ENCODE measurements around the gene TRPM7. TPM values are rescaled to one million over a fixed set of nuclear protein-coding genes. Genes with fewer than 3 reads are reported as not detected.
A peak's percentile ranks its signal among the peaks of the same experiment; 100 is the strongest.
"Not testable (repeated sequence)": the region's sequence is repeated elsewhere in the genome, so short reads cannot be mapped to it uniquely, and the experiment has no call there.

The TRPM7 gene
- total and polyA plus RNA-seq, 9 of the 15 experiments (the other 6 are each of a cell fraction or from before 2014, with no cell fraction given) = 12.3 to 59.2 (median 31.5) TPM

DNA sequence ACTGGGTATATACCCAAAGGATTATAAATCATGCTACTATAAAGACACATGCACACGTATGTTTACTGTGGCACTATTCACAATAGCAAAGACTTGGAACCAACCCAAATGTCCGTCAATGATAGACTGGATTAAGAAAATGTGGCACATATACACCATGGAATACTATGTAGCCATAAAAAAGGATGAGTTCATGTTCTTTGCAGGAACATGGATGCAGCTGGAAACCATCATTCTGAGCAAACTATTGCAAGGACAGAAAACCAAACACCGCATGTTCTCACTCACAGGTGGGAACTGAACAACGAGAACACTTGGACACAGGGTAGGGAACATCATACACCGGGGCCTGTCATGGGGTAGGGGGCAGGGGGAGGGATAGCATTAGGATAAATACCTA, 84.6 kb downstream of the TRPM7 start:
- H3K27me3 ChIP-seq (ENCODE audit: control insufficient read depth in 2 of 2, insufficient read depth in 2 of 2, low read length in 2 of 2); H3K9me3 ChIP-seq (replicated peaks; ENCODE audit: control insufficient read depth, insufficient read depth, low read depth, low read length); H3K79me2 ChIP-seq (ENCODE audit: control insufficient read depth, insufficient read depth, low read length); H2AFZ ChIP-seq (ENCODE audit: low read depth, low read length); H3K4me3 ChIP-seq; H3K9me1 ChIP-seq (ENCODE audit: control insufficient read depth, insufficient read depth, low read length); BruUV-seq (replicated peaks); H3K9ac ChIP-seq (ENCODE audit: insufficient read depth in 1 of 2, low read depth in 2 of 2, low read length in 2 of 2); ATAC-seq; H3K4me2 ChIP-seq (ENCODE audit: insufficient read depth, low read length); in situ Hi-C loops (cut with MboI); DNase-seq (ENCODE audit: extremely low read depth in 1 of 4, low spot score in 3 of 4); H3K4me1 ChIP-seq (replicated peaks in 1 of 2; ENCODE audit: control insufficient read depth in 2 of 2, insufficient read depth in 2 of 2, low read length in 2 of 2); intact Hi-C loops (cut with micrococcal nuclease); H4K20me1 ChIP-seq (replicated peaks; ENCODE audit: control insufficient read depth, insufficient read depth, low read length); H3K27ac ChIP-seq (ENCODE audit: extremely low read depth, low read depth, low read length); CTCF ChIA-PET (ENCODE audit: low intra/inter-chr PET ratio); FAIRE-seq: not testable (repeated sequence)
- H3K36me3 ChIP-seq (ENCODE audit: control insufficient read depth, insufficient read depth, low read length) = peaks cover 69% of the 10 kb centered on the region
- peak; percentile 56 for TF ChIP-seq ZNF146 (CRISPR knock-in tag; IDR thresholded peaks at IDR 0.05; ENCODE audit: unreplicated experiment)
- 0 out of 4 replicates have a peak, but pooled peaks of 1 of the 2 experiments have one; percentile 17 for TF ChIP-seq KDM1A (IDR thresholded peaks at IDR 0.05)
- POLR2A ChIA-PET = interaction anchor here (0.7 kb wide), 1 partner anchor 307 kb away, joined by 3 read pairs; no protein-coding TSS in a partner anchor
- WGBS (ENCODE audit: insufficient coverage, low coverage, missing lambda C conversion rate) = 100% methylated on average over 3 of the region's 5 CpGs

DNA sequence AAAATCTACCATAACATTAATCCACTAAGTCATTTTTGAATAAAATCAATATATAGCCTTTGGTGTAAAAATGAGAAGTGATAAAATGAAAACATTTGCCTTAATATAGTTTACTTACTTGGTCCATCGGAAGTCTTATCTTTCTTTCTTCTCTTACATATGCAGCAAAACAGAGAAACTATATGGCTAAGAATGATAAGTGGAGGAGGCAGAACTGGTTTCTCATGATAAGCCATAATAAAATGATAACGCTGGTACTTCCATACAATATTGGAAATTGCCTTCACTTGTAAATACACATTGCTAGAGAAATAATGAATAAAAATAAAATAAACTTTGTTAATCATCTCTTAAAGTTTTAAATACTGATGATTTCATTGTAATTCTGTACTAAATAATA, 92.3 kb downstream of the TRPM7 start:
- Histone ChIP-seq H3K9me3 (replicated peaks; ENCODE audit: control insufficient read depth, insufficient read depth, low read depth, low read length) (no peaks in the 10 kb centered on the region), H3K79me2 (ENCODE audit: control insufficient read depth, insufficient read depth, low read length) (no peaks in the 10 kb centered on the region; the same call in 2 of the 3 replicates), H3K27ac (ENCODE audit: extremely low read depth, low read depth, low read length) (peak overlapping the region; percentile 42; the same call in 2 of the 3 replicates), H4K20me1 (replicated peaks; ENCODE audit: control insufficient read depth, insufficient read depth, low read length) (no peaks in the 10 kb centered on the region), H3K9ac (ENCODE audit: insufficient read depth in 1 of 2, low read depth in 2 of 2, low read length in 2 of 2) (peak overlapping the region in 1 of 2 experiments; percentile 36; a peak in 2 of 4 replicates), H3K9me1 (ENCODE audit: control insufficient read depth, insufficient read depth, low read length) (no peaks in the 10 kb centered on the region), H3K4me2 (ENCODE audit: insufficient read depth, low read length) (peak overlapping the region; percentile 17; the same call in 1 of the 2 replicates), H2AFZ (ENCODE audit: low read depth, low read length) (0 out of 2 replicates have a peak overlapping the region, but pooled peaks have one; percentile 22), H3K27me3 (ENCODE audit: control insufficient read depth in 2 of 2, insufficient read depth in 2 of 2, low read length in 2 of 2) (no peaks in the 10 kb centered on the region), H3K4me3 (no peak overlapping the region), H3K36me3 (ENCODE audit: control insufficient read depth, insufficient read depth, low read length) (peaks cover 87% of the 10 kb centered on the region), H3K4me1 (replicated peaks in 1 of 2; ENCODE audit: control insufficient read depth in 2 of 2, insufficient read depth in 2 of 2, low read length in 2 of 2) (peaks cover 13 to 14% of the 10 kb centered on the region in 2 experiments; a peak in 3 of 5 replicates)
- in situ Hi-C loops (cut with MboI) = no loop called here
- no TSS peak for BruUV-seq (replicated peaks)
- FAIRE-seq (peak; percentile 78), ATAC-seq (peak; percentile 75), DNase-seq (ENCODE audit: extremely low read depth in 1 of 4, low spot score in 3 of 4) (peak; percentile 55 to 63 (median 60))
- CTCF ChIA-PET (ENCODE audit: low intra/inter-chr PET ratio) = no interaction called here
- intact Hi-C loops (cut with micrococcal nuclease) = no loop called here
- POLR2A ChIA-PET = no interaction called here
- WGBS (ENCODE audit: insufficient coverage, low coverage, missing lambda C conversion rate) = 0% methylated on average over 2 of the region's 2 CpGs
- TF ChIP-seq, protein P1, sequence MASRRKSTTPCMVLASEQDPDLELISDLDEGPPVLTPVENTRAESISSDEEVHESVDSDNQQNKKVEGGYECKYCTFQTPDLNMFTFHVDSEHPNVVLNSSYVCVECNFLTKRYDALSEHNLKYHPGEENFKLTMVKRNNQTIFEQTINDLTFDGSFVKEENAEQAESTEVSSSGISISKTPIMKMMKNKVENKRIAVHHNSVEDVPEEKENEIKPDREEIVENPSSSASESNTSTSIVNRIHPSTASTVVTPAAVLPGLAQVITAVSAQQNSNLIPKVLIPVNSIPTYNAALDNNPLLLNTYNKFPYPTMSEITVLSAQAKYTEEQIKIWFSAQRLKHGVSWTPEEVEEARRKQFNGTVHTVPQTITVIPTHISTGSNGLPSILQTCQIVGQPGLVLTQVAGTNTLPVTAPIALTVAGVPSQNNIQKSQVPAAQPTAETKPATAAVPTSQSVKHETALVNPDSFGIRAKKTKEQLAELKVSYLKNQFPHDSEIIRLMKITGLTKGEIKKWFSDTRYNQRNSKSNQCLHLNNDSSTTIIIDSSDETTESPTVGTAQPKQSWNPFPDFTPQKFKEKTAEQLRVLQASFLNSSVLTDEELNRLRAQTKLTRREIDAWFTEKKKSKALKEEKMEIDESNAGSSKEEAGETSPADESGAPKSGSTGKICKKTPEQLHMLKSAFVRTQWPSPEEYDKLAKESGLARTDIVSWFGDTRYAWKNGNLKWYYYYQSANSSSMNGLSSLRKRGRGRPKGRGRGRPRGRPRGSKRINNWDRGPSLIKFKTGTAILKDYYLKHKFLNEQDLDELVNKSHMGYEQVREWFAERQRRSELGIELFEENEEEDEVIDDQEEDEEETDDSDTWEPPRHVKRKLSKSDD (conservative IDR thresholded peaks at IDR 0.05; ENCODE audit: low read length) = no peak
- TF ChIP-seq TCF3 (CRISPR knock-in tag; IDR thresholded peaks at IDR 0.05) = peak; percentile 89
- peak; percentile 85 for TF ChIP-seq FOXM1 (IDR thresholded peaks at IDR 0.05; ENCODE audit: low read depth)
- TF ChIP-seq FOXM1 (CRISPR knock-in tag; IDR thresholded peaks at IDR 0.05; ENCODE audit: low read depth) = no peak
- TF ChIP-seq, protein P2, sequence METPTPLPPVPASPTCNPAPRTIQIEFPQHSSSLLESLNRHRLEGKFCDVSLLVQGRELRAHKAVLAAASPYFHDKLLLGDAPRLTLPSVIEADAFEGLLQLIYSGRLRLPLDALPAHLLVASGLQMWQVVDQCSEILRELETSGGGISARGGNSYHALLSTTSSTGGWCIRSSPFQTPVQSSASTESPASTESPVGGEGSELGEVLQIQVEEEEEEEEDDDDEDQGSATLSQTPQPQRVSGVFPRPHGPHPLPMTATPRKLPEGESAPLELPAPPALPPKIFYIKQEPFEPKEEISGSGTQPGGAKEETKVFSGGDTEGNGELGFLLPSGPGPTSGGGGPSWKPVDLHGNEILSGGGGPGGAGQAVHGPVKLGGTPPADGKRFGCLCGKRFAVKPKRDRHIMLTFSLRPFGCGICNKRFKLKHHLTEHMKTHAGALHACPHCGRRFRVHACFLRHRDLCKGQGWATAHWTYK (CRISPR knock-in tag; IDR thresholded peaks at IDR 0.05) = no peak
- no peak for TF ChIP-seq KDM4B (IDR thresholded peaks at IDR 0.05; ENCODE audit: borderline replicate concordance in 2 of 2, low read depth in 1 of 2)
- TF ChIP-seq ZBED1 (IDR thresholded peaks at IDR 0.05) = no peak
- TF ChIP-seq SMAD3 (CRISPR knock-in tag; conservative IDR thresholded peaks at IDR 0.05) = no peak
- TF ChIP-seq DPF2 (IDR thresholded peaks at IDR 0.05) = peak; percentile 95
- TF ChIP-seq CBFA2T3 (IDR thresholded peaks at IDR 0.05) = peak; percentile 95
- TF ChIP-seq RUNX1 (IDR thresholded peaks at IDR 0.05; ENCODE audit: low read depth) = no peak
- TF ChIP-seq ZNF174 (CRISPR knock-in tag; IDR thresholded peaks at IDR 0.05) = no peak
- TF ChIP-seq MTA2 (IDR thresholded peaks at IDR 0.05; ENCODE audit: low read depth) = peak; percentile 91
